NCI-H82 (cell line): Measurements from ENCODE around the gene NQO2.
"Not testable (repeated sequence)": the region's sequence is repeated elsewhere in the genome, so short reads cannot be mapped to it uniquely, and the experiment has no call there.

Experiments
- DNase-seq: peaks from one replicate; lab custom pipeline; 2025; lab: John Stamatoyannopoulos, UW

NQO2 gene

GRCh38 chr6:3013901-3014674, 14.4 kb downstream of the NQO2 start:
- no peak for DNase-seq

- no peak for DNase-seq
Observed at GRCh38 chr6:3014675-3015066, 15.0 kb downstream of the NQO2 start.

GRCh38 chr6:3015144-3015543, 15.4 kb downstream of the NQO2 start:
- no peak for DNase-seq

GRCh38 chr6:3016473-3017280, 17.0 kb downstream of the NQO2 start:
- no peak for DNase-seq

GRCh38 chr6:3017304-3017703, 17.6 kb downstream of the NQO2 start:
- DNase-seq = no peak

GRCh38 chr6:3019065-3019464, 19.4 kb downstream of the NQO2 start:
- no peak for DNase-seq

GRCh38 chr6:3019749-3020320, 20.1 kb downstream of the NQO2 start:
- DNase-seq = no peak

- not testable (repeated sequence) for DNase-seq
Observed at GRCh38 chr6:3020976-3021598, 21.4 kb downstream of the NQO2 start.

GRCh38 chr6:3022765-3023662, 23.3 kb downstream of the NQO2 start:
- DNase-seq = peak; percentile 61

GRCh38 chr6:3023663-3024483, 24.2 kb downstream of the NQO2 start:
- peak; percentile 98 for DNase-seq

- DNase-seq = no peak
Observed at GRCh38 chr6:3026791-3027626, 27.3 kb downstream of the NQO2 start.

- DNase-seq = not testable (repeated sequence)
Observed at GRCh38 chr6:3028156-3028555, 28.5 kb downstream of the NQO2 start.

- DNase-seq = no peak
Observed at GRCh38 chr6:3031857-3032640, 32.4 kb downstream of the NQO2 start.

- DNase-seq = no peak
Observed at GRCh38 chr6:3032986-3033385, 33.3 kb downstream of the NQO2 start.

GRCh38 chr6:3033652-3034051, 34.0 kb downstream of the NQO2 start:
- DNase-seq = no peak

GRCh38 chr6:3035397-3035796, 35.7 kb downstream of the NQO2 start:
- DNase-seq = no peak

- DNase-seq = no peak
Observed at GRCh38 chr6:3036861-3037637, 37.4 kb downstream of the NQO2 start.
